ENCODE results near the gene TSSK6. TPM values are rescaled to one million over a fixed set of nuclear protein-coding genes. Genes with fewer than 3 reads are reported as not detected.

The TSSK6 gene
- total RNA-seq, 2 donors from 2014 or later = 2.1 to 2.6 TPM

GRCh38 chr19:19513682-19514081, 1.7 kb downstream of the TSSK6 start:
- H3K36me3 ChIP-seq (replicated peaks in 1 of 2; ENCODE audit: insufficient read depth in 1 of 2, low read depth in 2 of 2) = no peaks in the 10 kb centered on the region
- H3K27me3 ChIP-seq = no peaks in the 10 kb centered on the region
- no peak overlapping the region for H3K27ac ChIP-seq
- peaks cover 23% of the 10 kb centered on the region for H3K4me1 ChIP-seq
- intact Hi-C loops (cut with DNase I) = no loop called here
- no peaks in the 10 kb centered on the region for H3K9me3 ChIP-seq
- DNase-seq (no peak), ATAC-seq (no peak)
- H3K4me3 ChIP-seq = no peak overlapping the region
- TF ChIP-seq POLR2A (IDR thresholded peaks at IDR 0.05) = no peak
- no peak for TF ChIP-seq CTCF (IDR thresholded peaks at IDR 0.05)
- 82 to 85% methylated on average over 15 to 17 of the region's 17 CpGs for WGBS, 2 donors

- ATAC-seq = no peak
- no peak for DNase-seq
- TF ChIP-seq POLR2A (IDR thresholded peaks at IDR 0.05) (no peak), CTCF (IDR thresholded peaks at IDR 0.05) (no peak)
- no peak overlapping the region for H3K27ac ChIP-seq
- intact Hi-C loops (cut with DNase I) = no loop called here
- H3K27me3 ChIP-seq = no peaks in the 10 kb centered on the region
- WGBS, 2 donors = 32 to 38% methylated on average over 6 of the region's 6 CpGs
- H3K36me3 ChIP-seq (replicated peaks in 1 of 2; ENCODE audit: insufficient read depth in 1 of 2, low read depth in 2 of 2) = no peaks in the 10 kb centered on the region
- no peak overlapping the region for H3K4me3 ChIP-seq
- H3K9me3 ChIP-seq = no peaks in the 10 kb centered on the region
- H3K4me1 ChIP-seq = peaks cover 6% of the 10 kb centered on the region
Observed at GRCh38 chr19:19510432-19510831, 4.9 kb downstream of the TSSK6 start.

- 63 to 83% methylated on average over 1 to 11 of the region's 11 CpGs for WGBS, 2 donors
- no peak for TF ChIP-seq POLR2A (IDR thresholded peaks at IDR 0.05)
- TF ChIP-seq CTCF (IDR thresholded peaks at IDR 0.05) = no peak
- DNase-seq (no peak), ATAC-seq (no peak)
- H3K4me3 ChIP-seq = no peak overlapping the region
- H3K9me3 ChIP-seq = no peaks in the 10 kb centered on the region
- H3K27ac ChIP-seq = no peak overlapping the region
- no peaks in the 10 kb centered on the region for H3K4me1 ChIP-seq
- H3K36me3 ChIP-seq (replicated peaks in 1 of 2; ENCODE audit: insufficient read depth in 1 of 2, low read depth in 2 of 2) = no peaks in the 10 kb centered on the region
- intact Hi-C loops (cut with DNase I) = no loop called here
- H3K27me3 ChIP-seq = no peaks in the 10 kb centered on the region
Observed at GRCh38 chr19:19508217-19508616, 7.1 kb downstream of the TSSK6 start.

- H3K36me3 ChIP-seq (replicated peaks in 1 of 2; ENCODE audit: insufficient read depth in 1 of 2, low read depth in 2 of 2) = peaks cover 4 to 7% of the 10 kb centered on the region in 2 donors
Observed at GRCh38 chr19:19507354-19507753, 8.0 kb downstream of the TSSK6 start.

More at GRCh38 chr19:19507354-19507753, 8.0 kb downstream of the TSSK6 start:
- H3K27ac ChIP-seq = no peak overlapping the region
- TF ChIP-seq POLR2A (IDR thresholded peaks at IDR 0.05) = no peak
- no peak for TF ChIP-seq CTCF (IDR thresholded peaks at IDR 0.05)
- WGBS, 2 donors = 80 to 82% methylated on average over 5 to 7 of the region's 8 CpGs
- H3K27me3 ChIP-seq = no peaks in the 10 kb centered on the region
- DNase-seq (no peak), ATAC-seq (no peak)
- H3K9me3 ChIP-seq = no peaks in the 10 kb centered on the region
- no peaks in the 10 kb centered on the region for H3K4me1 ChIP-seq
- intact Hi-C loops (cut with DNase I) = no loop called here
- no peak overlapping the region for H3K4me3 ChIP-seq

Measured in body of pancreas (tissue), 4 donors.